Kidney tubule cell (primary cell): ENCODE data around the gene SCYGR5.
"Not testable (repeated sequence)": the region's sequence is repeated elsewhere in the genome, so short reads cannot be mapped to it uniquely, and the experiment has no call there.

ENCODE experiments used
- DNase-seq: peaks from one replicate; pipeline ENCODE4 v3.0.0-alpha.2; 2018; ENCODE audit warnings: low spot score

Gene SCYGR5

GRCh38 chr2:227673620-227674019 lies 7.0 kb downstream of the SCYGR5 start:
- DNase-seq: not testable (repeated sequence)

- DNase-seq: no peak
Measured at GRCh38 chr2:227674485-227674884, 7.9 kb downstream of the SCYGR5 start.

DNA sequence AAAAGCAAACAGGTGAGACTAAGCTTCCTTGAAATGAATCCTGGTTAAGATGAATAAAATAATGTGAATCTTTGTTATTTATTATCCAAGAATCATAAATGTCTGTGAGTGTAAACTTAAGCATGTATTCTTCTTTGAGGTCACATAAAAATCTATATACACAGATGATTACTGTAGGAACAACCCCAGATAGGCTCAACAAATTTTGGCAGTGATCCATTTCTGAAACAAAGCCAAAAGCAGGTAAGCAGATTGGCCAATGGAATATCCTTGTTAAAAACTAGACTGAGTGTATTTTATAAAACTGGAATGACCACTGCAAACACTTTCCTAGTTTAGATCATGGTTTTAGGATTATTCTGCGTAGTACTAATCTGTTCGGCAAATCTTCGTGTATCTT lies 11.3 kb downstream of the SCYGR5 start:
- DNase-seq: no peak

GRCh38 chr2:227684258-227684657 lies 17.7 kb downstream of the SCYGR5 start:
- DNase-seq: no peak

- DNase-seq: no peak
Measured at GRCh38 chr2:227687189-227687588, 20.6 kb downstream of the SCYGR5 start.

DNA sequence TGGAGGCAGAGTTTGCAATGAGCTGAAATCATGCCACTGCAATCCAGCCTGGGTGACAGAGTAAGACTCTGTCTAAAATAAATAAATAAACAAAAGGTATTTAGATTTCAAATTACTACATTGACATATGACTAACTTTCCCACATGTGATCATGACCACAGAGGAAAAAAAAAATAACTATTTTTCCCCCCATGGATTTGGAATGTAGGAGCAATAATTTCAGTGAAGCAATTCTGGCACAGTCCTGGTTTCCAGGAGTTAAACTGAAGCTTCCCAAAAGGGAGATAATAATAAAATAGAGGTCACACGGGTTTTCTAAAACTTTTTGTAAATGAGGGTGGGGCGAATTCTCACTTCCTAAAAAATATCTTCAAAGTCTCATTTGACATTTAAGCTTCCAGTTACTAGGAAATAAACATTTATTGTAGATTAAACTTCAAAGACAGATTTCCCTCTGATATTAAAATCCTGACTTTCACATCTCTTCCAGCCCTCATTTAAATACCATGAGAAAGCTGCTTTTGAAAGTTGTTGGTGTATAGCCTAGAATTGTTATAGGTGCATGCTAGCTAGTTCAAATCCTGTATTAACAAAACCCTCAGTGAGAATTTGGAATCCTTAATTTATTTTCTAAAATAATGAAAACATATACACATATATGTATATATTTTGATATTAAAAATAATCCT lies 30.5 kb downstream of the SCYGR5 start:
- DNase-seq: no peak

GRCh38 chr2:227701556-227701955 lies 35.0 kb downstream of the SCYGR5 start:
- no peak for DNase-seq

DNA sequence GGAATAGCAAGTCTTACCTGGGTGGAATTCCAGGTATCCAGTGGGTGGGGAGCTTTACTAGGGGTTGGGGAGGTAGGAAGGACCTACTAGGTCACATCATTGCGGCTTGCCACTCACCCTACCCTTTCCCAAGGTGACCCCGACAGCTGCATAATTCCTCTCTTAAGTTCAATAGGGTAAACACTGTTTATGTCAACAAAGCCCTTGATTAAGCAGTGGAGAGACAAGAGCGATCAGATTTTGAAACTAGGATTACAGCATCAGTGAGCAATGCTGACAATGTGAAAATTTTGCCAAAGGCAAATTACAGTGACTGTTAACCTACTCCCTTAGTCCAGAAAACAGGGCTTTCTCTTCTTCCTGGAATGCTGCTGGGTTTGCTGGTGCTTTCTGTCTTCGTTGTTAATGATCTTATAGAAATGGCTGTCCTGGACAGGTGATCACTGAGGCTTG lies 36.7 kb downstream of the SCYGR5 start:
- DNase-seq: peak; percentile 70

DNA sequence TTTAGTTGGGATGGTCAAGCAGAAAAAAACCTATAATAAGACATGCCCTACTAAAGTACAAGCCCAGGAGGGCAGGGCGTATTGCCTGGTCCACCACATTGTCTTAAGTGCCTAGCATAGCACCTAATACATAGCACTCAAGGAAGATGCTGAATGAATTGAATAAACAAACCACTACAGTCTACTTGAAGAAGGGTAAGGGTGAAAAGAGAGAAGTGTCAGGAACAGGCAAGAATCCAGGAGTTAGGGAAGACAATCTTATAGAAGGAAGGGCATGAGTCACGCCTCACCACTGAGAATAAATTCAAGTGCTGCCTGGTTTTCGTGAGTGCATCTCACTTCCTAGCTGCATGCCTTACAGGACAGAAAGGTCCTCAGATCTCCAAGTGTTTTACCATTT lies 37.4 kb downstream of the SCYGR5 start:
- peak; percentile 26 for DNase-seq

- no peak for DNase-seq
Measured at GRCh38 chr2:227706859-227707258, 40.3 kb downstream of the SCYGR5 start.

- DNase-seq: no peak
Measured at GRCh38 chr2:227707390-227707789, 40.8 kb downstream of the SCYGR5 start.

DNA sequence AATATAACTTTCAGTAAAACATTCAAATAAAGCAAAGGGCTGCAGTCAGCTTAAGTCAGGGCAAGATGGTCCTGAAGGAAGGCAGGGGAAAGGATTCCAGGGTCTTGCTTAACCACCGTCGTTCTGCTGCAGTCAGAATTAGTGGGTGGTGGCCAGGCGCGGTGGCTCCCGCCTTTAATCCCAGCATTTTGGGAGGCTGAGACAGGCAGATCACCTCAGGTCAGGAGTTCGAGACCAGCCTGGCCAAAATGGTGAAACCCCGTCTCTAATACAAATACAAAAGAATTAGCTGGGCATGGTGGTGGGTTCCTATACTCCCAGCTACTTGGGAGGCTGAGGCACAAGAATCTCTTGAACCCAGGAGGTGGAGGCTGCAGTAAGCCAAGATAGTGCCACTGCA lies 44.4 kb downstream of the SCYGR5 start:
- no peak for DNase-seq

DNA sequence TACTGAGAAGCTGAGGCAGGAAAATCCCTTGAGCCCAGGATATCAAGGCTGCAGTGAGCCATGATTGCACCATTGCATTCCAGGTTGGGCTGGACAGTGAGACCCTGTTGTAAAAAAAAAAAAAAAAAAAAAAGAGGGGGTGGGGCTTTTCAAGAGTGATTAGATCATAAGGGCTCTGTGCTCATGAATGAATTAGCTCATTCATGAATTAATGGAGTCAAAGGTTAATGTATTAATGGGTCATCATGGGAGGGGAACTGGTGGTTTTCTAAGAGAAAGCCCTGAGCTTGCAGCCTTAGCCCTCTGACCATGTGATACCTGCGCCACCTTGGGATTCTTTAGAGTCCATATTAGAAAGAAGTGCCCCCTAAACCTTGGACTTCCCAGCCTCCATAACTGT lies 46.7 kb downstream of the SCYGR5 start:
- no peak for DNase-seq

DNA sequence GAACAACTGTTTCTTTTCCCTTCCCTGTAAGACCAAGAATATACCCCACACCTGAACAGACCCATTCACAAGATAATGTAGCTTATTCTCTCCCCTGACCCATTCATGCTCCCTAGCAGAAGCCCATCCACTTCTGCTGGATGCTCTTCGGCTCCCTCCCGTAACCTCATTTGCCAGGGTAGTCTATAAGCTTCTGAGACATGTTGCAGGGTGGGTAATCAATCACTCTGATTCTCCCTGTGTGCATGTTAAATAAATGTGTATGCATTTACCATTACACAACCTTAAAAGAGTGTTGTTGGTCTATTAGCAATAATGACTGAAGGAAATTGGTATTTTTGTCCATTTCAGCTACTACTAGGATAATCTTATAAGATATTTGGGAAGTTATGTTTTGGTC lies 49.9 kb downstream of the SCYGR5 start:
- DNase-seq: no peak
